ENCODE measurements around the gene ABCF2. TPM values are rescaled to one million over a fixed set of nuclear protein-coding genes. Genes with fewer than 3 reads are reported as not detected.

Gene ABCF2
- total and polyA plus RNA-seq, 10 donors, result 9.2 to 30.0 (median 27.0) TPM

DNA sequence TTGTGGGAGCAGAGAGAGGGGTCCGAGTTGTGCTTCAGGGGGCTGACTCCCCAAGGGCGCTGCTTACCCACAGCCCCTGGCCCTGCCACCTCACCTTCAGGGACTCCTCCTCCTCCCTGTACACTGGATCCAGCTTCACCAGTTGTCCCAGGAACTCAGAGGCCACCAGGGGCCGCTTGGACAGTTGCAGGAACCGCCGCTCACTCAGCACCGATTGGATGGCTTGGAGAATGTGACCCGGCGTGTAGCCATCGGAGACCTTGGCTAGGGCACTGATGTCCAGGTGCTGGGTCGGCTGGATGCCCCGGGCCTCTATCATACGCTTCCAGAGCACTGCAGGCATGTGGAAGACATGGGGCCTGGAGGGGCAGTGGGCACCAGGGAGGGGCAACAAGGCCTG lies 35.5 kb downstream of the ABCF2 start:
- intact Hi-C loops (cut with DNase I; ENCODE audit: low total_unique reads), result no loop called here
- TF ChIP-seq POLR2A (IDR thresholded peaks at IDR 0.05) (no peak), POLR2AphosphoS5 (IDR thresholded peaks at IDR 0.05) (no peak)
- TF ChIP-seq, protein P1, sequence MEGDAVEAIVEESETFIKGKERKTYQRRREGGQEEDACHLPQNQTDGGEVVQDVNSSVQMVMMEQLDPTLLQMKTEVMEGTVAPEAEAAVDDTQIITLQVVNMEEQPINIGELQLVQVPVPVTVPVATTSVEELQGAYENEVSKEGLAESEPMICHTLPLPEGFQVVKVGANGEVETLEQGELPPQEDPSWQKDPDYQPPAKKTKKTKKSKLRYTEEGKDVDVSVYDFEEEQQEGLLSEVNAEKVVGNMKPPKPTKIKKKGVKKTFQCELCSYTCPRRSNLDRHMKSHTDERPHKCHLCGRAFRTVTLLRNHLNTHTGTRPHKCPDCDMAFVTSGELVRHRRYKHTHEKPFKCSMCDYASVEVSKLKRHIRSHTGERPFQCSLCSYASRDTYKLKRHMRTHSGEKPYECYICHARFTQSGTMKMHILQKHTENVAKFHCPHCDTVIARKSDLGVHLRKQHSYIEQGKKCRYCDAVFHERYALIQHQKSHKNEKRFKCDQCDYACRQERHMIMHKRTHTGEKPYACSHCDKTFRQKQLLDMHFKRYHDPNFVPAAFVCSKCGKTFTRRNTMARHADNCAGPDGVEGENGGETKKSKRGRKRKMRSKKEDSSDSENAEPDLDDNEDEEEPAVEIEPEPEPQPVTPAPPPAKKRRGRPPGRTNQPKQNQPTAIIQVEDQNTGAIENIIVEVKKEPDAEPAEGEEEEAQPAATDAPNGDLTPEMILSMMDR (IDR thresholded peaks at IDR 0.05 in 8 of 11, conservative IDR thresholded peaks at IDR 0.05 in 3 of 11), result no peak
- H3K9me3 ChIP-seq, result no peaks in the 10 kb centered on the region
- no peak for DNase-seq
- no peaks in the 10 kb centered on the region for H3K36me3 ChIP-seq
- H3K27ac ChIP-seq, result no peak overlapping the region
- no peak overlapping the region for H3K4me3 ChIP-seq
- peaks cover 0 to 24% (median 3%) of the 10 kb centered on the region in 7 donors for H3K27me3 ChIP-seq (replicated peaks in 1 of 7)
- WGBS, 5 donors, result 73 to 86% (median 81%) methylated on average over 7 to 12 of the region's 12 CpGs
- no peaks in the 10 kb centered on the region for H3K4me1 ChIP-seq

- 68 to 79% (median 76%) methylated on average over 4 of the region's 4 CpGs for WGBS, 5 donors
- H3K4me3 ChIP-seq, result no peak overlapping the region
- TF ChIP-seq POLR2A (IDR thresholded peaks at IDR 0.05) (no peak), POLR2AphosphoS5 (IDR thresholded peaks at IDR 0.05) (no peak)
- TF ChIP-seq, protein P1 (IDR thresholded peaks at IDR 0.05 in 8 of 11, conservative IDR thresholded peaks at IDR 0.05 in 3 of 11), result no peak
- no peaks in the 10 kb centered on the region for H3K36me3 ChIP-seq
- no peaks in the 10 kb centered on the region for H3K4me1 ChIP-seq
- intact Hi-C loops (cut with DNase I; ENCODE audit: low total_unique reads), result no loop called here
- DNase-seq, result no peak
- H3K9me3 ChIP-seq, result no peaks in the 10 kb centered on the region
- peaks cover 0 to 8% (median 0%) of the 10 kb centered on the region in 7 donors for H3K27me3 ChIP-seq (replicated peaks in 1 of 7)
- H3K27ac ChIP-seq, result no peak overlapping the region
These were observed 38.0 kb downstream of the ABCF2 start for GRCh38 chr7:151189038-151189437.

DNA sequence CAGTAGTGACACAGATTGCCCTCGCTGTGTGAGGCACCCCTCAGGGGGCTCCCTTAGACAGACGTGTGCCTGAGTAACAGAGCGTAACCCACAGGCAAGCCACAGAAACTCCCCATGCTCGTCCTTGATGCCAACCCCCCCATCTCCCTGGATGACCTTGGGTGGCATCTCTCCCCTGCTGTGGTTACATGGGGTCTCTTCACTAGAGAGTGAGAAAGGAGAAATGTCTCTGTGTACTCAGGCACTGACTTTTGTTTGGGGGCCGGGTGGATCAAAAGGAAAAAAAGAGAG lies 38.8 kb downstream of the ABCF2 start:
- Histone ChIP-seq H3K4me1 (no peaks in the 10 kb centered on the region), H3K27me3 (replicated peaks in 1 of 7) (peaks cover 0 to 8% (median 0%) of the 10 kb centered on the region in 7 donors), H3K9me3 (no peaks in the 10 kb centered on the region), H3K36me3 (no peaks in the 10 kb centered on the region), H3K4me3 (no peak overlapping the region), H3K27ac (no peak overlapping the region)
- WGBS, 5 donors, result 44 to 56% (median 55%) methylated on average over 5 of the region's 5 CpGs
- TF ChIP-seq, protein P1 (IDR thresholded peaks at IDR 0.05 in 8 of 11, conservative IDR thresholded peaks at IDR 0.05 in 3 of 11), result no peak
- TF ChIP-seq POLR2A (IDR thresholded peaks at IDR 0.05) (no peak), POLR2AphosphoS5 (IDR thresholded peaks at IDR 0.05) (no peak)
- no peak for DNase-seq
- intact Hi-C loops (cut with DNase I; ENCODE audit: low total_unique reads), result no loop called here

- WGBS, 5 donors, result 80 to 89% (median 84%) methylated on average over 12 to 22 of the region's 22 CpGs
- Histone ChIP-seq H3K27ac (no peak overlapping the region), H3K4me1 (no peaks in the 10 kb centered on the region), H3K27me3 (replicated peaks in 1 of 7) (peaks cover 0 to 8% (median 0%) of the 10 kb centered on the region in 7 donors), H3K36me3 (no peaks in the 10 kb centered on the region), H3K4me3 (no peak overlapping the region), H3K9me3 (no peaks in the 10 kb centered on the region)
- peak; percentile 62 for DNase-seq
- TF ChIP-seq, protein P1 (IDR thresholded peaks at IDR 0.05 in 8 of 11, conservative IDR thresholded peaks at IDR 0.05 in 3 of 11), result no peak
- no peak for TF ChIP-seq POLR2AphosphoS5 (IDR thresholded peaks at IDR 0.05)
- TF ChIP-seq POLR2A (IDR thresholded peaks at IDR 0.05), result no peak
- intact Hi-C loops (cut with DNase I; ENCODE audit: low total_unique reads), result no loop called here
These were observed 39.4 kb downstream of the ABCF2 start for GRCh38 chr7:151187409-151188251.

All from spleen (tissue), 11 donors.